Thymus (tissue), 11 donors: Measurements from ENCODE around the gene ZNF79. TPM values are rescaled to one million over a fixed set of nuclear protein-coding genes. Genes with fewer than 3 reads are reported as not detected.

Source experiments
- DNase-seq, 9 donors: peaks; one replicate each; pipeline ENCODE4 v3.0.0-alpha.2; 2013; ENCODE audit warnings: low spot score in 9 of 9, low read depth in 6 of 9, missing footprints in 1 of 9
- H3K27ac ChIP-seq, 2 donors: one replicate each; pipeline ENCODE4 v1.5.1; 2013; ENCODE audit warnings: control low read depth in 1 of 2, low read depth in 1 of 2, low read length in 1 of 2, mild to moderate bottlenecking in 1 of 2, moderate library complexity in 1 of 2
- H3K27me3 ChIP-seq, 2 donors: one replicate each; pipeline ENCODE4 v1.5.1; 2013; ENCODE audit warnings: low read length in 1 of 2; ENCODE audit not compliant: control insufficient read depth in 2 of 2, insufficient read depth in 1 of 2
- H3K36me3 ChIP-seq, 2 donors: one replicate each; pipeline ENCODE4 v1.5.1; 2013; ENCODE audit warnings: low read length in 1 of 2, mild to moderate bottlenecking in 1 of 2, moderate library complexity in 1 of 2; ENCODE audit not compliant: control insufficient read depth in 2 of 2, insufficient read depth in 2 of 2
- H3K4me1 ChIP-seq, 2 donors: one replicate each; pipeline ENCODE4 v1.5.1; 2013; ENCODE audit warnings: low read length in 2 of 2; ENCODE audit not compliant: control insufficient read depth in 2 of 2, insufficient read depth in 2 of 2
- H3K4me3 ChIP-seq, 2 donors: one replicate each; pipeline ENCODE4 v1.5.1; 2013; ENCODE audit warnings: low read length in 2 of 2, control low read depth in 1 of 2, mild to moderate bottlenecking in 1 of 2
- H3K9me3 ChIP-seq, 2 donors: one replicate each; pipeline ENCODE4 v1.5.1; 2013; ENCODE audit warnings: low read length in 1 of 2, mild to moderate bottlenecking in 1 of 2; ENCODE audit not compliant: control insufficient read depth in 2 of 2, insufficient read depth in 1 of 2
- WGBS: extraction: QIAGEN DNeasy Blood & Tissue Kit; methylation state at CpG from one replicate; pipeline ENCODE4 v1.1.7; 2013; 5-methylcytosine and 5-hydroxymethylcytosine counted together
- polyA plus RNA-seq: library from polyadenylated mRNA; stranded (reverse); fragments of 200-250 nt; gene quantifications from one replicate; pipeline ENCODE4 v1.2.3, GENCODE V29; 2013
- total RNA-seq: library from RNA; stranded (reverse); fragments of 120-200 nt; gene quantifications from one replicate; pipeline ENCODE4 v1.2.4, GENCODE V29; 2013
- donor health status: healthy.

ZNF79 gene
- total and polyA plus RNA-seq, 2 donors = 3.3 to 8.8 TPM

DNA sequence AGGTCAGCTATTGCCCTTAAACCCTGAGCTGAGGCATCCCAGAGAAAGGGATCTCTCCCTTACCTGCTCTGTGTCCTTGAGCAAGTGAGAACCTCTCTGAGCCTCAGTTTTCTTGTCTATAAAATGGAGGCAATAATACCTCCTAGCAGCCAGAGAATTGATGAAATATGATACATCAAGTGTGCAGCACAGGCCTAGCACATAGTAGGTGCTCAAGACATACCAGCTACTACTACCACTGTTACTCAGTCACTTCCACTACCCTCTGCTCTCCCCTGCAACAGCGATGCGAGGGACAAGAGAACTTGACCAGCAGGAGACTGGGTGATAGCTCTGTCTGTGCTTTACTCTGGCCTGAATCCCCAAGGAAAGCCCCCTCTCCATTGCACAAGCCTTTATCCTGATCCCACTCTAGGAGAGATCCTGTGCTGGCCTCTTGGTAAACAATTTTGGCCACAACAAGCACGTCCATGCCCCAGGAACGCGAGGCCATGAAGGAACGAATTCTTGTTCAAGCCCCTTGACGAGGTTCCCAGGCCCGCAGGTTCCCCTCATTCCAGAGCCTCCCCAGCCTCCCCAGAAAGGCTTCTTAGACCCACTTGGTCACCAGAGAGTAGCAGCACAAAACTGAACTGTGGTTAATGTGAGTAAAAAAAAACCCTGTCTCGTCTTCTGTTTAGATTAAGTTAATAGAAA, 66.5 kb downstream of the ZNF79 start:
- Histone ChIP-seq H3K27me3 (no peaks in the 10 kb centered on the region), H3K27ac (no peak overlapping the region), H3K36me3 (peaks cover 3 to 11% of the 10 kb centered on the region in 2 donors), H3K4me3 (no peak overlapping the region), H3K9me3 (no peaks in the 10 kb centered on the region), H3K4me1 (peaks cover 0 to 5% of the 10 kb centered on the region in 2 donors)
- no peak for DNase-seq
- WGBS = 96% methylated on average over 9 of the region's 9 CpGs

GRCh38 chr9:127491516-127491915, 67.3 kb downstream of the ZNF79 start:
- H3K4me3 ChIP-seq = no peak overlapping the region
- H3K9me3 ChIP-seq = no peaks in the 10 kb centered on the region
- H3K27ac ChIP-seq = no peak overlapping the region
- H3K36me3 ChIP-seq = peaks cover 2 to 11% of the 10 kb centered on the region in 2 donors
- DNase-seq = no peak
- peaks cover 0 to 5% of the 10 kb centered on the region in 2 donors for H3K4me1 ChIP-seq
- H3K27me3 ChIP-seq = no peaks in the 10 kb centered on the region
- 98% methylated on average over 10 of the region's 10 CpGs for WGBS

- 97% methylated on average over 14 of the region's 14 CpGs for WGBS
- H3K9me3 ChIP-seq = no peaks in the 10 kb centered on the region
- no peak for DNase-seq
Observed at GRCh38 chr9:127492616-127493015, 68.4 kb downstream of the ZNF79 start.

GRCh38 chr9:127493592-127494303, 69.6 kb downstream of the ZNF79 start:
- WGBS = 97% methylated on average over 22 of the region's 22 CpGs
- no peak overlapping the region for H3K27ac ChIP-seq
- peaks cover 0 to 5% of the 10 kb centered on the region in 2 donors for H3K4me1 ChIP-seq
- H3K27me3 ChIP-seq = no peaks in the 10 kb centered on the region
- peaks cover 6 to 13% of the 10 kb centered on the region in 2 donors for H3K36me3 ChIP-seq
- no peaks in the 10 kb centered on the region for H3K9me3 ChIP-seq
- H3K4me3 ChIP-seq = no peak overlapping the region
- no peak for DNase-seq

More at GRCh38 chr9:127492616-127493015, 68.4 kb downstream of the ZNF79 start:
- Histone ChIP-seq H3K27me3 (no peaks in the 10 kb centered on the region), H3K36me3 (peaks cover 6 to 13% of the 10 kb centered on the region in 2 donors), H3K4me3 (no peak overlapping the region), H3K27ac (no peak overlapping the region), H3K4me1 (peaks cover 0 to 5% of the 10 kb centered on the region in 2 donors)

GRCh38 chr9:127494304-127494702, 70.1 kb downstream of the ZNF79 start:
- 95% methylated on average over 9 of the region's 9 CpGs for WGBS
- no peak overlapping the region for H3K4me3 ChIP-seq
- no peak for DNase-seq
- no peaks in the 10 kb centered on the region for H3K9me3 ChIP-seq
- H3K36me3 ChIP-seq = peaks cover 6 to 12% of the 10 kb centered on the region in 2 donors
- peaks cover 0 to 5% of the 10 kb centered on the region in 2 donors for H3K4me1 ChIP-seq
- H3K27me3 ChIP-seq = no peaks in the 10 kb centered on the region
- no peak overlapping the region for H3K27ac ChIP-seq

Other genes starting within 250 kb of the ZNF79 start
- 2.2 TPM for gene GARNL3, start 159.6 kb upstream of the ZNF79 start, total RNA-seq
- gene GARNL3, start 159.6 kb upstream of the ZNF79 start, polyA plus RNA-seq = 1.5 TPM
- 3.6 TPM for gene SLC2A8, start 27.2 kb upstream of the ZNF79 start, total RNA-seq
- gene SLC2A8, start 27.2 kb upstream of the ZNF79 start, polyA plus RNA-seq = 7.8 TPM
- 2,447 TPM for gene RPL12, start 27.0 kb downstream of the ZNF79 start, total RNA-seq
- 3,757 TPM for gene RPL12, start 27.0 kb downstream of the ZNF79 start, polyA plus RNA-seq
- gene LRSAM1, start 27.1 kb downstream of the ZNF79 start, total RNA-seq = 4.1 TPM
- gene LRSAM1, start 27.1 kb downstream of the ZNF79 start, polyA plus RNA-seq = 24.1 TPM
- 2.7 TPM for gene STXBP1, start 187.9 kb downstream of the ZNF79 start, total RNA-seq
- 10.2 TPM for gene STXBP1, start 187.9 kb downstream of the ZNF79 start, polyA plus RNA-seq